Left lung (tissue), 10 donors: Measurements from ENCODE around the gene TNKS2. TPM values are rescaled to one million over a fixed set of nuclear protein-coding genes. Genes with fewer than 3 reads are reported as not detected.

Experiments used
- ATAC-seq: fragments of 200-7000 bp; cut with Tn5 transposase; one replicate; pipeline ENCODE4 v1.9.1; 2020; ENCODE audit warnings: moderate library complexity
- DNase-seq, 4 donors: peaks; one replicate each; pipeline ENCODE4 v3.0.0-alpha.2; 2013 to 2020
- H3K27ac ChIP-seq, 2 donors: fragments of 200-600 bp; sonication (generic) in 1 of 2; one replicate each; pipeline versions ENCODE4 v1.5.0 to v1.8.0; 2020 to 2021
- H3K27me3 ChIP-seq, 2 donors: fragments of 200-600 bp; sonication (generic) in 1 of 2; one replicate each; pipeline versions ENCODE4 v1.5.0 to v1.8.0; 2020 to 2021
- H3K36me3 ChIP-seq, 2 donors: fragments of 200-600 bp; sonication (generic) in 1 of 2; one replicate each; pipeline versions ENCODE4 v1.5.0 to v1.8.0; 2020 to 2021
- H3K4me1 ChIP-seq, 2 donors: fragments of 200-600 bp; one replicate each; pipeline ENCODE4 v1.8.0; 2021
- H3K4me3 ChIP-seq, 2 donors: fragments of 200-600 bp; sonication (generic) in 1 of 2; one replicate each; pipeline versions ENCODE4 v1.5.0 to v1.8.0; 2020 to 2021; ENCODE audit warnings: mild to moderate bottlenecking in 1 of 2
- H3K9me3 ChIP-seq, 2 donors: fragments of 200-600 bp; sonication (generic) in 1 of 2; one replicate each; pipeline versions ENCODE4 v1.5.0 to v1.8.0; 2020 to 2021
- intact Hi-C, 2 donors: fragments of 100-400 bp; cut with DNase I; formaldehyde crosslinking; loops; one replicate each; pipeline versions ENCODE4 v1.11.2 to v1.14.2; 2022
- polyA plus RNA-seq, 6 donors: library from polyadenylated mRNA; unstranded; fragments of 120-200 nt; gene quantifications; one replicate each; pipeline ENCODE4 v1.2.1, GENCODE V29; 2013; ENCODE audit not compliant: insufficient read length in 6 of 6
- total RNA-seq, 2 donors: library from RNA; stranded (reverse); fragmentation: NEBNext Ultra II Directional; extraction: Animal tissue kit (Norgen Biotek cat#: 25700); gene quantifications; one replicate each; pipeline ENCODE4 v1.2.1, GENCODE V29; 2021
- TF ChIP-seq, protein P1 (sequence below), 2 donors: fragments of 200-600 bp; sonication (generic) in 1 of 2; IDR thresholded peaks; one replicate each; pipeline versions ENCODE4 v1.5.0 to v1.8.0; 2021; ENCODE audit warnings: antibody characterized with exemption in 2 of 2
- donor health status: DM: no; HTN: yes; CAD: no.
- donor health status: DM: no; HTN: no; CAD: no.

The TNKS2 gene
- total and polyA plus RNA-seq, 8 donors = 37.1 to 66.0 (median 57.7) TPM

DNA sequence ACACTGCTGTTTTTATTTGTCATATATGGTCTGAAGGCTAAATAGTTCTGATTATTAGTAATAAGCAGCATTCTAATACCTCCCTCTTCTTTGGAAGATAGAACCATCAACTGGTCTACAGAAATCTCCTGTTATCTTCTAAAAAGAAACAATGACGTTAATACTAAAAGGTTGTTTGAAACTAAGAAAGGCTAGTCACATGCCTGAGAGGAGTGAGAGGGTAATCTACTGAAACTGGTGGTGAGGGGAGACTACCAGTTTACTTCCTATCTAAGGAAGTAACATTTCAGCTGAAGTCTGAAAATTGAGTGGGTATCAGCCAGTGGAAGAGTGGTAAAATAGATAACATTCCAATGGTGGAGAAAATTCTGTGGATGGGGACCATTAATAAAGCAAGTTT lies 62.7 kb downstream of the TNKS2 start:
- Histone ChIP-seq H3K36me3 (peaks cover 4 to 89% of the 10 kb centered on the region in 2 donors), H3K27me3 (no peaks in the 10 kb centered on the region), H3K4me3 (no peak overlapping the region), H3K27ac (no peak overlapping the region), H3K9me3 (no peaks in the 10 kb centered on the region), H3K4me1 (no peaks in the 10 kb centered on the region)
- DNase-seq = no peak
- intact Hi-C loops = no loop called here
- ATAC-seq = no peak
- TF ChIP-seq, protein P1, sequence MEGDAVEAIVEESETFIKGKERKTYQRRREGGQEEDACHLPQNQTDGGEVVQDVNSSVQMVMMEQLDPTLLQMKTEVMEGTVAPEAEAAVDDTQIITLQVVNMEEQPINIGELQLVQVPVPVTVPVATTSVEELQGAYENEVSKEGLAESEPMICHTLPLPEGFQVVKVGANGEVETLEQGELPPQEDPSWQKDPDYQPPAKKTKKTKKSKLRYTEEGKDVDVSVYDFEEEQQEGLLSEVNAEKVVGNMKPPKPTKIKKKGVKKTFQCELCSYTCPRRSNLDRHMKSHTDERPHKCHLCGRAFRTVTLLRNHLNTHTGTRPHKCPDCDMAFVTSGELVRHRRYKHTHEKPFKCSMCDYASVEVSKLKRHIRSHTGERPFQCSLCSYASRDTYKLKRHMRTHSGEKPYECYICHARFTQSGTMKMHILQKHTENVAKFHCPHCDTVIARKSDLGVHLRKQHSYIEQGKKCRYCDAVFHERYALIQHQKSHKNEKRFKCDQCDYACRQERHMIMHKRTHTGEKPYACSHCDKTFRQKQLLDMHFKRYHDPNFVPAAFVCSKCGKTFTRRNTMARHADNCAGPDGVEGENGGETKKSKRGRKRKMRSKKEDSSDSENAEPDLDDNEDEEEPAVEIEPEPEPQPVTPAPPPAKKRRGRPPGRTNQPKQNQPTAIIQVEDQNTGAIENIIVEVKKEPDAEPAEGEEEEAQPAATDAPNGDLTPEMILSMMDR (IDR thresholded peaks at IDR 0.05) = no peak

DNA sequence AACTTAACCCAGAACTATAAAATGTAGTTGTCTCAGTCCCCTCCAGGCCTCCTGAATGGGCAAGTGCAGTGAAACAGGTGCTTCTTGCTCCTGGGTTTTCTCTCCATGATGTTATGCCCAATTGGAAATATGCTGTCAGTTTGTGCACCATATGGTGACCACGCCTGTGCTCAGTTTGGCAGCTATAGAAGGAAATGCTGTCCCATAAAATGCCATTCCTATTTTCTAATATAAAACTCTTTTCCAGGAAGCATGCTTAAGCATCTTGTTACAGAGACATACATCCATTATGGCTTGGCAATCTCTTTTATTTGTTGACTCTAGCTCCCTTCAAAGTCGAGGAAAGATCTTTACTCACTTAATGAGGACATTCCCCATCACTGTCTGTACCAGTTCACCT lies 65.9 kb downstream of the TNKS2 start:
- H3K4me3 ChIP-seq = no peak overlapping the region
- no peak for DNase-seq
- intact Hi-C loops = no loop called here
- H3K36me3 ChIP-seq = peaks cover 0 to 62% of the 10 kb centered on the region in 2 donors
- no peak for ATAC-seq
- no peak overlapping the region for H3K27ac ChIP-seq
- H3K9me3 ChIP-seq = no peaks in the 10 kb centered on the region
- H3K4me1 ChIP-seq = no peaks in the 10 kb centered on the region
- TF ChIP-seq, protein P1 (IDR thresholded peaks at IDR 0.05) = no peak
- H3K27me3 ChIP-seq = no peaks in the 10 kb centered on the region

DNA sequence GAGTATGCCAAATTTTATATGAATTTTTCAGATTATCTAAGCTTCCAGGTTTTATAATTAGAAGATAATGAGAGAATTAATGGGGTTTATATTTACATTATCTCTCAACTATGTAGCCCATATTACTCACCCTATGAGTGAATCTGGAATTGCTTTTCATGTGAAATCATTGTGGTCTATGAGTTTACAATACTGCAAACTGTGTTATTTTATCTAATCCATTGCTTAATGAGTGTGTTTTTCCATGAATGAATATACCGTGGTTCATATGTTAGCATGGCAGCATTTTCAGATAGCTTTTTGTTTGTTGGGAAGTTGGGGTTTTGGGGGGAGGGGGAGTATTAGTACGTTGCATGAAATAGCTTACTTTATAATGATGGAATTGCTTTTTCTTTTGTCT lies 66.5 kb downstream of the TNKS2 start:
- Histone ChIP-seq H3K27ac (no peak overlapping the region), H3K4me1 (no peaks in the 10 kb centered on the region), H3K4me3 (no peak overlapping the region), H3K27me3 (no peaks in the 10 kb centered on the region), H3K9me3 (no peaks in the 10 kb centered on the region), H3K36me3 (peaks cover 0 to 56% of the 10 kb centered on the region in 2 donors)
- TF ChIP-seq, protein P1 (IDR thresholded peaks at IDR 0.05) = no peak
- DNase-seq (no peak), ATAC-seq (no peak)
- intact Hi-C loops = no loop called here

DNA sequence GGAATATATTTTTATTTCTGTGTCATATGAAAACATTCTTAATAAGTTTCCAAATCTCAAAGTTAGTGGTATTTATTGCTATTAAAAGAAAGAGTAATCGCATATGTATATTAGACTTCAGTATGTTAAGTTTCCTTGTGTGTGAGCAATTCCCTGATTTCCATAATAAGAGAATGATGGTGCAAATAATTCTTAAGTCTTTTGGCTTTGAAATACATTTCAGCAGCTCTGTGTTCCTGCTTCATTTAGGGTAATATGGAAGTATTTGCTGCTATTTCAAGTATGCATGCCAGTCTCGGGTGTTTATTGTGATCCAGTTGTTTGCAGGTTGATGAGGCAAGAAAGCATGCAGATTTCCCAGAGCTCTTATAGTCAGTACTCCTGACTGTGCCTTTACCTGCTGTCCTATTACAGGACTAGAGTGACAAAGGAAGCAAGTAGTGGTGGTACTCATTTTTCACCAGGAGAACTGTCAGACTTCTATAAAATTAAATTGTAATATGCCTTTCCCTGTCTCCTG lies 67.4 kb downstream of the TNKS2 start:
- no peaks in the 10 kb centered on the region for H3K9me3 ChIP-seq
- H3K27me3 ChIP-seq = no peaks in the 10 kb centered on the region
- H3K27ac ChIP-seq = no peak overlapping the region
- intact Hi-C loops = no loop called here
- TF ChIP-seq, protein P1 (IDR thresholded peaks at IDR 0.05) = no peak
- ATAC-seq (no peak), DNase-seq (no peak)
- peaks cover 0 to 47% of the 10 kb centered on the region in 2 donors for H3K36me3 ChIP-seq
- no peaks in the 10 kb centered on the region for H3K4me1 ChIP-seq
- H3K4me3 ChIP-seq = no peak overlapping the region

DNA sequence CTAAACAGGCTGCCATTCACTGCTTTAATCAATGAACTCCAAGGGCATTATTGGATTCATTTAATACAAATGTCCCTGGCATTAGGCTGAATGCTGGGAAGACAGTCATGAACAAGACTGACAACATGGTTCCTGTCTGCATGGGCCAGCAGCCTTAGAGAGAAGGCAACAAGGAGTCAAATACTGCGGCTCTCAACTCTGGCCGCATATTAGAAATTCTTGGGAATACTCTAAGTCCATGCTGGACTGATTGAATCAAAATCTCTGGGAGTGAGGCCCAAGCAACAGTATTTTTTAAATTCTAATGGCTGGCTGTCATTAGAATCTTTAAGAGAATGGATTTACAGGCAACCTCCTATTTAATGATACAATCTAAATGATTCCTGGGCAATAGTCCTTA lies 76.9 kb downstream of the TNKS2 start:
- Histone ChIP-seq H3K27me3 (no peaks in the 10 kb centered on the region), H3K27ac (no peak overlapping the region), H3K9me3 (no peaks in the 10 kb centered on the region), H3K36me3 (no peaks in the 10 kb centered on the region), H3K4me1 (no peaks in the 10 kb centered on the region), H3K4me3 (no peak overlapping the region)
- ATAC-seq (no peak), DNase-seq (no peak)
- intact Hi-C loops = no loop called here
- TF ChIP-seq, protein P1 (IDR thresholded peaks at IDR 0.05) = no peak
